Measurements from ENCODE around the gene ZBTB2.
"Not testable (repeated sequence)": the region's sequence is repeated elsewhere in the genome, so short reads cannot be mapped to it uniquely, and the experiment has no call there.

Gene ZBTB2

GRCh38 chr6:151388997-151389617 is 2.3 kb downstream of the ZBTB2 start:
- no peak for DNase-seq (ENCODE audit: extremely low spot score)
- no peak for TF ChIP-seq CTCF (IDR thresholded peaks at IDR 0.05; ENCODE audit: control extremely low read depth, extremely low read depth, low read depth, missing control alignments)
- ChIA-PET POLR2A (interaction anchor here (0.8 kb wide), 1 partner anchor 12 kb away, joined by 5 read pairs; no protein-coding TSS in a partner anchor), CTCF (interaction anchor here (1.1 to 1.4 kb wide), 3 partner anchors 9 to 54 kb away, joined by 3 read pairs; no protein-coding TSS in a partner anchor)

DNA sequence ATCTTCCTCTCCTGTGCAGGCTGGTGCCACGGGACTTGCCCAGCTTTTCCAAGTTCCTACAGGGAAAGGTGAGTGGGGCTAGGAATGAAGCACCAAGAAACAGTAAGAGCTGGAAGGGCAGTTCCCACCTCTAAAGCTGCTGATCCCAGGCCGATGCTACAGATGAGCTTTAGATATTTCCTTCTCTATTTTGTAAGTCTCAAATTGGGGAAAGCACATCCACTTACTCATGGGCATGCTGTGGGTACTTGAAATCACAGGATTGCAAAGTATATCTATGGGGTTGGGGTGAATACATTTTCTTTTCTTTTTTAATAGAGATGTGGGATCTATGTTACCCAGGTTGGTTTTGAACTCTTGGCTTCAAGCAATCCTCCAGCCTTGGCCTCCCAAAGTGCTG is 3.1 kb downstream of the ZBTB2 start:
- TF ChIP-seq CTCF (IDR thresholded peaks at IDR 0.05; ENCODE audit: control extremely low read depth, extremely low read depth, low read depth, missing control alignments): no peak
- CTCF ChIA-PET: interaction anchor here (1.1 kb wide), 1 partner anchor 12 kb away, joined by 6 read pairs; no protein-coding TSS in a partner anchor
- POLR2A ChIA-PET: no interaction called here
- no peak for DNase-seq (ENCODE audit: extremely low spot score)

GRCh38 chr6:151387175-151387970 is 4.0 kb downstream of the ZBTB2 start:
- TF ChIP-seq CTCF (IDR thresholded peaks at IDR 0.05; ENCODE audit: control extremely low read depth, extremely low read depth, low read depth, missing control alignments): no peak
- ChIA-PET POLR2A (no interaction called here), CTCF (interaction anchor here (1.1 kb wide), 1 partner anchor 11 kb away, joined by 6 read pairs; no protein-coding TSS in a partner anchor)
- DNase-seq (ENCODE audit: extremely low spot score): no peak

DNA sequence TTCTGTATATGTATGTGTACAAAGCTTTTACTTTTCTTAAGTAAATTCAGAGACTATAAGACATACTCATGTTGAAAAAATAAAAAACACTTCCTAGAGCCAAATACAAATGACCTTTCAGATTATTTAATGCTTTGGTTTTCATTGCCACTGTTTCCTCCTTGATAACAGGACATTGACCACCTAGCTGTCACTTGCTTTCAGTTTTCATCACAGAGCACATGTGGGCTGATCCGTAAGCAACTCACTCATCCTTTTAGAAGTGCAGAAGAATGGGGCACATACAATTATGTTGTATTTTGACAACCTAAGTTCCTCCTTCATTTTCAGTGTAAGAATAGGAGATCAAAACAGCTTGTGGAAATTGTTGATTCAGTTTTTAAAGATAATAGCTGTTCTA is 6.2 kb downstream of the ZBTB2 start:
- CTCF ChIA-PET: interaction anchor here (1.1 to 1.5 kb wide), 3 partner anchors 17 to 954 kb away, joined by 3 read pairs; no protein-coding TSS in a partner anchor

DNA sequence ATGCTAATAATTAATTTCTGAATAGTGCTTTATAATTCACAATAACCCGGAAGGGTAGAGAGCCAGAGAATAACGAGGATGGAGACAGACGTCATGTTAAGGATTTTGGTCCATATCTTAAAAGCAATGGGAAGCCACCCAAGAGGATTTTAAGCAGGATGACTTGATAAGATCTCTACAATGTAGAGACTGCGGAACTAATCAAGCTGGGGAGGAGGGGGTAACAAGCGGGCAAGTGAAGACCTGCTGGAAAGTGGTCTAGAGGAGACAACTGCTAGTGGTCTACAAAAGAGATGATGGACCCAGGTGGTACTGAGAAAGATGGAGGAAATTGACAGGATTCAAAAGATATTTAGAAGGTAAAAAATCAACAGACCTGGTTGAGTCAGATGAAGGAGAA is 7.2 kb downstream of the ZBTB2 start:
- TF ChIP-seq CTCF (IDR thresholded peaks at IDR 0.05; ENCODE audit: control extremely low read depth, extremely low read depth, low read depth, missing control alignments): no peak
- no peak for DNase-seq (ENCODE audit: extremely low spot score)
- ChIA-PET POLR2A (no interaction called here), CTCF (interaction anchor here (1.5 kb wide), 1 partner anchor 955 kb away, joined by 3 read pairs; no protein-coding TSS in a partner anchor)

More for the DNA sequence above, 6.2 kb downstream of the ZBTB2 start:
- DNase-seq (ENCODE audit: extremely low spot score): peak; percentile 30
- no peak for TF ChIP-seq CTCF (IDR thresholded peaks at IDR 0.05; ENCODE audit: control extremely low read depth, extremely low read depth, low read depth, missing control alignments)
- POLR2A ChIA-PET: no interaction called here

DNA sequence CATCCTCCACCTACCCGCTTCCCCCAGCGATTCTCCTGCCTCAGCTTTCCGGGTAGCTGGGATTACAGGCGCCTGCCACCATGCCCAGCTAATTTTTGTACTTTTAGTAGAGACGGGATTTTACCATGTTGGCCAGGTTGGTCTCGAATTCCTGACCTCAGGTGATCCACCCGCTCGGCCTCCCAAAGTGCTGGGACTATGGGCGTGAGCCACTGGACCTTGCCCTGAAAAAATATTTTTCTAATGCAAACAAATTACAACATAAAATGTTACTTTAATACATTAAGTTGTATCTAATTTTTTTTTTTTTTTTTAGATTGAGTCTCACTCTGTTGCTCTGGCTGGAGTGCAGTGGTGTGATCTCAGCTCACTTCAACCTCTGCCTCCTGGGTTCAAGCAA is 8.7 kb downstream of the ZBTB2 start:
- POLR2A ChIA-PET: interaction anchor here (0.7 kb wide), 1 partner anchor 39 kb away, joined by 5 read pairs; no protein-coding TSS in a partner anchor
- CTCF ChIA-PET: interaction anchor here (1.2 kb wide), 2 partner anchors 23 to 491 kb away, joined by 3 to 4 read pairs; no protein-coding TSS in a partner anchor

More for the DNA sequence above, 8.7 kb downstream of the ZBTB2 start:
- DNase-seq (ENCODE audit: extremely low spot score): not testable (repeated sequence)

Data from GM10248 (cell line).